MM.1S (cell line): Measurements from ENCODE around the gene HABP2.

ENCODE experiments used
- EZH2 ChIP-seq: fragments of 300-600 bp; sonication (generic); optimal IDR thresholded peaks from 2 replicates; pipeline ENCODE3; 2017; ENCODE audit warnings: low read depth, mild to moderate bottlenecking, antibody characterized with exemption, low read length, mixed read lengths
- TF ChIP-seq, protein P1 (sequence below): fragments of 300-600 bp; sonication (generic); IDR thresholded peaks from 2 replicates; pipeline ENCODE4 v1.5.1; 2016; ENCODE audit warnings: antibody characterized with exemption, low read length, mixed read lengths

DNA sequence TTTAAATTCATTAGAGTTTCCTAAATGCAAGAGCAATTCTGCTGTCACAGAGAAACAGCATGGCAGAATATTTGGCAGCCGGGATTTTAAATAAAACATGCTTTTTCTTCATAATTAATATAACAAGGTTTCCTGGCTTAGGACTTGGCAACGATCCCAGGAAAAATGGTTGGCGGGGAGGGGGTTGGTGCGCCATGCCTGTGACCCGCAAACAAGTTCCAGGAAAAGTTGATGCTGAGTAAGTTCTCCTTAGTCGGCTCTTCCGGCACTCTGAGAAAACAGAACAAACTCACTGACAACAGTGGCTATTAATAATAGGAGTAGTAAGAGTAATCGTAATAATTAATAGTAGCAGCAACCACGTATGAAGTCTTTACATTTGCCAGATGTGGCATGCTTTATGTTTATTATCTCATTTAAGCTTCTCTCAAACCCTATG is 4.6 kb downstream of the HABP2 start:
- TF ChIP-seq EZH2: no peak
- TF ChIP-seq, protein P1, sequence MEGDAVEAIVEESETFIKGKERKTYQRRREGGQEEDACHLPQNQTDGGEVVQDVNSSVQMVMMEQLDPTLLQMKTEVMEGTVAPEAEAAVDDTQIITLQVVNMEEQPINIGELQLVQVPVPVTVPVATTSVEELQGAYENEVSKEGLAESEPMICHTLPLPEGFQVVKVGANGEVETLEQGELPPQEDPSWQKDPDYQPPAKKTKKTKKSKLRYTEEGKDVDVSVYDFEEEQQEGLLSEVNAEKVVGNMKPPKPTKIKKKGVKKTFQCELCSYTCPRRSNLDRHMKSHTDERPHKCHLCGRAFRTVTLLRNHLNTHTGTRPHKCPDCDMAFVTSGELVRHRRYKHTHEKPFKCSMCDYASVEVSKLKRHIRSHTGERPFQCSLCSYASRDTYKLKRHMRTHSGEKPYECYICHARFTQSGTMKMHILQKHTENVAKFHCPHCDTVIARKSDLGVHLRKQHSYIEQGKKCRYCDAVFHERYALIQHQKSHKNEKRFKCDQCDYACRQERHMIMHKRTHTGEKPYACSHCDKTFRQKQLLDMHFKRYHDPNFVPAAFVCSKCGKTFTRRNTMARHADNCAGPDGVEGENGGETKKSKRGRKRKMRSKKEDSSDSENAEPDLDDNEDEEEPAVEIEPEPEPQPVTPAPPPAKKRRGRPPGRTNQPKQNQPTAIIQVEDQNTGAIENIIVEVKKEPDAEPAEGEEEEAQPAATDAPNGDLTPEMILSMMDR: no peak
